SK-N-MC (cell line): ENCODE measurements around the gene BACH2.

Experiments used
- EZH2 ChIP-seq: fragments of 200-600 bp; sonication (generic); IDR thresholded peaks from one replicate; pipeline ENCODE4 v1.6.1; 2017; ENCODE audit warnings: antibody characterized with exemption
- FOXP2 ChIP-seq: optimal IDR thresholded peaks from 2 replicates; pipeline ENCODE3; 2011; ENCODE audit warnings: mild to moderate bottlenecking, moderate library complexity; ENCODE audit not compliant: insufficient read depth; ENCODE audit errors: extremely low read length, control extremely low read depth
- POLR2AphosphoS5 ChIP-seq: IDR thresholded peaks from 2 replicates; pipeline ENCODE4 v1.6.1; 2012; ENCODE audit warnings: mild to moderate bottlenecking, low read depth, low read length, borderline replicate concordance

DNA sequence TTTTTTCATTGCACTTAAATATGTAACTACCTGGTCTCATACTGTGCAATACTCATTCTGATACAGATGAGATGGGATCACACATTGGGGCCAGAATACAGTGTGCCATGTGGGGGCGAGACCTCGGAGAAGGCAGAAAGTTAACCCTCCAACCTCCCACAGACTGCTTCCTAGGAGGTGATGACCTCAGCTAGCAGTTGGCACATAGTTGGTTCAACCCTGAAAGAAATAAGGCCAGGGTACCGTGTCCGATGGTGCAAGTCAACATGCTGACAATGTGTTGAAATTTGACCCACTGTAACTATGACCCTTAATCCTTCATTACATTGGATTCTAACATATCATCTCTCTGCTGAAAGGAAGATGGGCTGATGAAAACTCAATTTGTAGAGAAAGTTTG lies 340.5 kb downstream of the BACH2 start:
- TF ChIP-seq POLR2AphosphoS5 (no peak), EZH2 (no peak), FOXP2 (no peak)
